ENCODE results near the gene PCDH9. TPM values are rescaled to one million over a fixed set of nuclear protein-coding genes. Genes with fewer than 3 reads are reported as not detected.

PCDH9 gene
- total RNA-seq, 1 experiment from 2014 or later: 10.1 TPM

- no TSS peak for BruUV-seq (replicated peaks)
- POLR2A ChIA-PET: interaction anchor here (0.8 to 1.3 kb wide), 3 partner anchors 16 to 605 kb away, joined by 3 to 5 read pairs (median 4); no protein-coding TSS in a partner anchor
- no peak overlapping the region for H3K27ac Mint-ChIP-seq (ENCODE audit: low read depth, unreplicated experiment)
- H3K27me3 Mint-ChIP-seq (ENCODE audit: insufficient read depth, unreplicated experiment): no peaks in the 10 kb centered on the region
- peak; percentile 53 for TF ChIP-seq CTCF (IDR thresholded peaks at IDR 0.05; ENCODE audit: unreplicated experiment)
- no peaks in the 10 kb centered on the region for H3K36me3 Mint-ChIP-seq (ENCODE audit: insufficient read depth, unreplicated experiment)
- DNase-seq (ENCODE audit: unreplicated experiment): peak; percentile 36
- H3K4me1 Mint-ChIP-seq (ENCODE audit: insufficient read depth, unreplicated experiment): no peaks in the 10 kb centered on the region
- no peak overlapping the region for H3K4me3 Mint-ChIP-seq (ENCODE audit: unreplicated experiment)
- CTCF ChIA-PET: interaction anchor here (1.0 to 2.0 kb wide), 6 partner anchors 9 to 605 kb away, joined by 3 to 6 read pairs (median 6); no protein-coding TSS in a partner anchor
- intact Hi-C loops (cut with micrococcal nuclease): no loop called here
- H3K9me3 Mint-ChIP-seq (ENCODE audit: unreplicated experiment): peaks cover 9% of the 10 kb centered on the region
These were observed 611.4 kb downstream of the PCDH9 start for GRCh38 chr13:66618702-66619101.

GRCh38 chr13:66617786-66618185 lies 612.4 kb downstream of the PCDH9 start:
- Mint-ChIP-seq H3K27ac (ENCODE audit: low read depth, unreplicated experiment) (no peak overlapping the region), H3K9me3 (ENCODE audit: unreplicated experiment) (peaks cover 9% of the 10 kb centered on the region), H3K27me3 (ENCODE audit: insufficient read depth, unreplicated experiment) (no peaks in the 10 kb centered on the region), H3K4me1 (ENCODE audit: insufficient read depth, unreplicated experiment) (no peaks in the 10 kb centered on the region), H3K36me3 (ENCODE audit: insufficient read depth, unreplicated experiment) (no peaks in the 10 kb centered on the region), H3K4me3 (ENCODE audit: unreplicated experiment) (no peak overlapping the region)
- BruUV-seq (replicated peaks): no TSS peak
- TF ChIP-seq CTCF (IDR thresholded peaks at IDR 0.05; ENCODE audit: unreplicated experiment): no peak
- ChIA-PET POLR2A (interaction anchor here (0.8 to 1.3 kb wide), 2 partner anchors 39 to 606 kb away, joined by 4 to 5 read pairs; no protein-coding TSS in a partner anchor), CTCF (interaction anchor here (2.0 kb wide), 1 partner anchor 606 kb away, joined by 6 read pairs; no protein-coding TSS in a partner anchor)
- intact Hi-C loops (cut with micrococcal nuclease): no loop called here
- no peak for DNase-seq (ENCODE audit: unreplicated experiment)

GRCh38 chr13:66612983-66613382 lies 617.2 kb downstream of the PCDH9 start:
- H3K36me3 Mint-ChIP-seq (ENCODE audit: insufficient read depth, unreplicated experiment): no peaks in the 10 kb centered on the region
- intact Hi-C loops (cut with micrococcal nuclease): no loop called here
- H3K27me3 Mint-ChIP-seq (ENCODE audit: insufficient read depth, unreplicated experiment): no peaks in the 10 kb centered on the region
- CTCF ChIA-PET: interaction anchor here (1.2 kb wide), 1 partner anchor 611 kb away, joined by 4 read pairs; no protein-coding TSS in a partner anchor
- no peak for TF ChIP-seq CTCF (IDR thresholded peaks at IDR 0.05; ENCODE audit: unreplicated experiment)
- H3K9me3 Mint-ChIP-seq (ENCODE audit: unreplicated experiment): peaks cover 9% of the 10 kb centered on the region
- no peak overlapping the region for H3K4me3 Mint-ChIP-seq (ENCODE audit: unreplicated experiment)
- POLR2A ChIA-PET: no interaction called here
- BruUV-seq (replicated peaks): no TSS peak
- H3K27ac Mint-ChIP-seq (ENCODE audit: low read depth, unreplicated experiment): no peak overlapping the region
- no peaks in the 10 kb centered on the region for H3K4me1 Mint-ChIP-seq (ENCODE audit: insufficient read depth, unreplicated experiment)
- DNase-seq (ENCODE audit: unreplicated experiment): no peak

- peak; percentile 56 for DNase-seq (ENCODE audit: unreplicated experiment)
- TF ChIP-seq CTCF (IDR thresholded peaks at IDR 0.05; ENCODE audit: unreplicated experiment): no peak
- POLR2A ChIA-PET: interaction anchor here (0.5 kb wide), 1 partner anchor 576 kb away, joined by 3 read pairs; no protein-coding TSS in a partner anchor
- Mint-ChIP-seq H3K4me1 (ENCODE audit: insufficient read depth, unreplicated experiment) (peaks cover 5% of the 10 kb centered on the region), H3K27ac (ENCODE audit: low read depth, unreplicated experiment) (no peak overlapping the region), H3K27me3 (ENCODE audit: insufficient read depth, unreplicated experiment) (no peaks in the 10 kb centered on the region), H3K36me3 (ENCODE audit: insufficient read depth, unreplicated experiment) (no peaks in the 10 kb centered on the region), H3K4me3 (ENCODE audit: unreplicated experiment) (no peak overlapping the region), H3K9me3 (ENCODE audit: unreplicated experiment) (no peaks in the 10 kb centered on the region)
- no TSS peak for BruUV-seq (replicated peaks)
- CTCF ChIA-PET: interaction anchor here (0.5 kb wide), 1 partner anchor 71 kb away, joined by 3 read pairs; no protein-coding TSS in a partner anchor
- intact Hi-C loops (cut with micrococcal nuclease): no loop called here
These were observed 643.6 kb downstream of the PCDH9 start for GRCh38 chr13:66586489-66586888.

Measured in MCF 10A (cell line).